Measurements from ENCODE around the gene TJP3.
A peak's percentile ranks its signal among the peaks of the same experiment; 100 is the strongest.

TJP3 gene

GRCh38 chr19:3691372-3691716 lies 16.8 kb upstream of the TJP3 start:
- DNase-seq: no peak

DNA sequence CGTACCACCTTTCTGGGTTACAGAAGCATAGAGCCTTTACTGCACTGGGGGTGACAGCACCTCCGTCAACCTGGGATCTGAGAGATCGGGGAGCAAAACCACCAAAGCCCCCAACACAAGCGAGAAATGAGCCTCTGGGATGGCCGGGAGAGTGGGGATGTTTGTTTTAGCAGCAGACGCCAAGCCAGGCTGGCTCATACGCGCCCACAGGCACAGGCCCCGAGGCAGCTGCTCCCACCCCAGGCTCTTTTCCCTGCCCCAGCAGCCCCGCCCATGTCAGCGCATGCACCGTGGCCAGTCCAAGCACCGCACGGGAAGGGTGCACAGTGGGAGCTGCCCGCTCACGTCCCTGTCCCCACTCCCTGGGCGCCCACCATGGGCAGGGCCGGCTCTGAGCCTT lies 16.5 kb upstream of the TJP3 start:
- DNase-seq: no peak

DNA sequence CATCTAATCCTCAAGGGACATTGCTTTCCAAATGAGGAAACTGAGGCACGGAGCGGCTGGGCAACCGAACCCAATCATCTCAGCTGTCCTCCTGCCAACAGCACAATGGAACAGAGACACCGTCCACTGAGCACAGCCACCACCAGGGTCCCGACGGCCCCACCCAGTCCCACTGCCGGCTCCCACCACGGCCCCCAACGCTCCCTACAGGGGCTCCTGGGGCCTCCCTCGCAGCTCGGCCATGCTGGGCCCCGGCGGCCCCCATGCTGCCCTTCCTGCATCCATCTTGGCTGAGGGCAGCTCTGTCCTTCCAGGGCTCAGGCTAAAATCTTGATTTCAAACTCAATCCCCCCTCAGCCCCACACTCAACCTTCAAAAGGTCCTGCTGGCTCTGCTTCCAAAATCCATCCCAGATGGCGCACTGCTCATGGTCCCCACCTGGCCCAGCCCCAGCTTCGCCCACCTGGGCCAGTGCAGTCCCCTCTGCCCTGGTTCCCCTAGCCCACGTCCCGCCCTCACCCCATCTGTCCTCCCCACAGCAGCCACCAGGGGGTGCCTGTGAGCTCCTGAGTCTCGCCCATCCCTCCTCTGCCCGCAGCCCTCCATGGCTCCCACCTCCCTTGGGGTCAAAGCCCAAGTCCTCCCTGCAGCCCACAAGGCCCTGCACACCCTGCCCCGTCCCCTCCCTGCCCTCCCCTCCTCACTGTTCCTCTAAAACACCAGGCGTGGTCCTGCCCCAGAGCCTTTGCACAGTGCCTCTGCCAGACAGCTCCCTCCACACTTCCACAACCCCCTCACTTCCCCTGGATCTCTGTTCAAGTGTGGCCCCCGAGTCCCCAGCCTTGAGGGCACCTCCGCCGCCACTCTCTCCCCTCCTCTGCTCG lies 15.8 kb upstream of the TJP3 start:
- DNase-seq: peak; percentile 34

DNA sequence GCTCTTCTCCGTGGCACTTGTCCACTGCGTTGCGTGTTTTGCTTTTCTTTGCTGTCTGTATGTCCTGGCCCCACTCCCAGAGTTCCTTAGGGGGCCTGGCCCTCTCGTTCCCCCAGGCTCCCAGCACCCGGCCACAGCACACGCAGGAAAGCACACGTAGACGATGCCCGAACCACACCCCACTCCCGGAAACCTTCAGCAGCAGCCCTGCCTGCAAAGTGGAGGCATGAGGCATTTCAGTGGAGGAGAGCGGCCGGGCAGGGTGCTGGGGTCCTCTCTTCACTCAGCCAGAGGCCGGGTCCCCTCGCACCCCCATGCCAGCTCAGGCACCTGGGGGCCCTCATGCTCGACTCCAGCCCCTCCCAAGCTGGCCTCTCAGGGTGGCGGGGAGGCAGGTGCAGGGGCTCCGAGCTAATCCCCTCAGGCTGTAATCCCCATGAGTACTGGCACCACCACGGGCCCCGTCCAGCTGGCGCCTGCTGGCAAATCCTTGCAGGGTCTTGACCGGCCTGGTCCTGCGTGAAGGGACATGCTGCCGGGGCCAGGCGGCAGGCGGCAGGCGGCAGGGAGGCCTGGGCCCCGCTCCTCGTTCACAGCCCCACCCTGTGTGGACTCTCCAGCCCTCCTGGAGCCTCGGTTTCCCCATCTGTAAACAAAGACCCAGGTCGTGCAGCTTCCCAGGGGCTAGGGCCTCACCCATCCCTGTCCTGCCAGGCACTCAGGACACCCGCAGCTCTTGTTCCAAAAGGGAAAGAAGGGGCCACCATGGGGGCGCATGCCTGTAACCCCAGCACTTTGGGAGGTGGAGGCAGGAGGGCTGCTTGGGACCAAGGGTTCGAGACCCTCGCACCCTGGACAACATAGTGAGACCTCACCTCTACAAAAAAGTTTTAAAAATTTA lies 14.9 kb upstream of the TJP3 start:
- DNase-seq: no peak

- DNase-seq: no peak
These were observed 13.6 kb upstream of the TJP3 start for GRCh38 chr19:3694361-3695123.

GRCh38 chr19:3695124-3695733 lies 13.0 kb upstream of the TJP3 start:
- no peak for DNase-seq

GRCh38 chr19:3695986-3696659 lies 12.1 kb upstream of the TJP3 start:
- no peak for DNase-seq

GRCh38 chr19:3696660-3696995 lies 11.6 kb upstream of the TJP3 start:
- no peak for DNase-seq

GRCh38 chr19:3697094-3697493 lies 11.1 kb upstream of the TJP3 start:
- no peak for DNase-seq

DNA sequence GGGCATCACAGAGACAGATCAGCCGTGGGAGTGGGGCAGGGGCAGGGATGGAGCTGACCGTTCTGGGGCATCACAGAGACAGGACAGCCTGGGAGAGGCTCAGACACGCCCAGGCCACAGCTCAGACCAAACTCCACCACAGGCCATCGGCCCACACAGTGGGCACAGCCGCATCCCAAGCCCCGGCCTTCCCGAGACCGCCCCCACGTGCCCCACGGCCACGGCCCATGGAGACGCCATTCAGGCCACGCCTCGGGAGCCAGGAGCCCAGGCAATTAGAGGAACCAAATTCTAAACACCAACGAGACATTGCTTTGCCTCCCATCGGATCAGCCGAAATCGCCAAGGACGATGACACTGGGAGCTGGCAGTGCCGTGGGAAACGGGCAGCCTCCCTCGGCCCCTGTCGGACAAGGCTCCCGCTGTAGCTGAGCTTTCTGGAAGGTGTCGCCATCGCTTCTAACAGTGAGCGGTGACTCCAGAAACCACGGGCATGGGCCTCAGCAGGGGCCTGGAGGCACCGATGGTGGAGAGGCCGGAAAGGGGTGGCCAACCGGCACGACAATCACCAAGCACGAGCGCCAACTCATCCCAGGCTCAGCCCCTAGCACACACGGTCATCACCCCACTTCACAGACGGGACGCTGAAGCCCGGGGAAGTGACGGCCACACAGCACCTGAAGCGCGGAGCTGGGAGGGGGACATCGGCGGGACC lies 10.4 kb upstream of the TJP3 start:
- DNase-seq: no peak

DNA sequence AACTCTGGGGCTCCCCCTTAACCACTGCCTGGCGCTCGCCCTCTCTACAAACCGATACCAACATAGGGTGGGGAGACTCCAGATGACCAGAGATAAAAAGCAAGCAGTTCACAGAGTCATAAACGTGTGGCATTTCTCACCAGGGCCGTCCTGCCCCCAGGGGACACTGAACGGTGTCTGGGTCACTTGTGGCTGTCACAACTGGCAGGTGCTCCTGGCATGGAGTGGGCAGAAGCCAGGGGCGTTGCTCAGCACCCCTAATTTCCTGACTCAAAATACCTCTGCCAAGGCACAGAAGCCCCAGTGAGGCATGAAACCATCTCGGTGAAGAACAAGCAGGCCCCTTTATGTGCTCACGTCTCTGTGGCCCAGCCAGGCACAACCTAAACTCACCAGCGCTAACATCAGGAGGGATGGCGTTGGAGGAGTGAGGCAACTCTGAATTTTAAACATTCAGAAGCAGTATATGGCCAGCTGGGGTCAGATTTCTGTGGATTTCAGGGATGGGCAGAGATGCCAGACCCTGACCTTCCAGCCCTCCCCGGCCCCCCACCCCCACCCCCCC lies 9.7 kb upstream of the TJP3 start:
- no peak for DNase-seq

DNA sequence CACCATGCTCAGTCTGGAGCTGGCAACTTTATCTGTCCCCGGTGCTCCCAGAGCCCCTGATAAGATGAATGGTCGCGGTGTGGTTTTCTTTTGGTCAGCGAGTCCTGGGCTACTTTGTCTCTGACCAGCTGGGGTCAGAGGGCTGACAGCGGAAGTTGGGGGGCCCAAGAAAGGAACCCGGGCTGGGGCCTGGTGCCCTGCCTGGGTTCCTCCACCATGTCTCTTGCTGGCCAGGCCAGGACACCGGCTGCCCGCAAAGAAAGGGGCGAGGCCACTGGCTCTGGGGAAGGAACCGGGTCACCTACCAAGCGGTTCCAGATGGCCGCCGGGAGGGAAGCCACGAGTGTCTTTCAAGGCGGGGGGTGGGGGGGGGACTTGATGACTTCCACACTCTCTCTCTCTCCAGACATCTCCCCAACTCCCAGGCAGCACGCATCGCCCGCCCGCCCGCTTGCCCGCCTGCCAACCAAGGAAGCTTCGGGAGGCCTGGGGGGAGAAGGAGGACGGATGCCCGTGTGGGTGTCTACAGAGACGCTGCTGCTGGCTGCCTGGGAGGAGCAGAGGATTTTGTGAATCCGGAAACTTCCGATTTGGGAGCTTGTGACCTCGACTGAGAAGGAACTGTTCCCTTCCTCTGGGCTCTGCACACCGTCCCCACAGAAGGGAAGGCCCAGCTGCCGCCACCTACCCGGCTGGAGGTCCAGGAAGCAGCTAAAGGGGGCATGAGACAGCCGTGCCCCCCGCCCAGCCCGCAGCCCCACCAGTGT lies 9.0 kb upstream of the TJP3 start:
- DNase-seq: peak; percentile 19

DNA sequence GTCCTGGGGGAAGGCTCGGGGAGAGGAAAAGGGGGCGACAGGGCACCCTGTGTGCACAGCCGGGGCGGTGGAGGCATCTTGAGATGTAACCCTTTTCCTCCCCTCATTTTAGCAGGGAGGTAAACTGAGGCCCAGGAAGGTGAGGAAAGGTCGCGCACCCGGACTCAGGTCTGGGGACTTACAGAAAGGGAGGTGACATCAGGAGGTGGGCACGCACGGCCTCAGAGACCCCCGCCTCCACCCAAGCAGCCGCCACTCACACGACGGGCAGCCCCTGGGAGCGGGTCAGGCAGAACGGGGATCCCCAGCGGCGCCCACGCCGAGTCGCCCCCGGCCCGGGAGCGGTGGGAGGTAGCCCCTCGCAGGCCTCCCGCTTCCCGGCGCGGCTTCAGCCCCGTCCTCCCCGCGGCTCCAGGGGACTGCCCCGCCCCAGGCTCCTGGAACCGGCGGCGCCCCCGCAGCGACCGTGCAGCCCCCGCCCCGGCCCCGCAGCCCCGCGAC lies 8.4 kb upstream of the TJP3 start:
- DNase-seq: no peak

GRCh38 chr19:3700242-3701032 lies 7.7 kb upstream of the TJP3 start, which contains the start of gene PIP5K1C:
PIP5K1C (minus strand) TSS chr19:3700468; CDS start chr19:3700390, 78 bp downstream.
- DNase-seq: peak; percentile 86

GRCh38 chr19:3701200-3701599 lies 7.0 kb upstream of the TJP3 start:
- no peak for DNase-seq

DNA sequence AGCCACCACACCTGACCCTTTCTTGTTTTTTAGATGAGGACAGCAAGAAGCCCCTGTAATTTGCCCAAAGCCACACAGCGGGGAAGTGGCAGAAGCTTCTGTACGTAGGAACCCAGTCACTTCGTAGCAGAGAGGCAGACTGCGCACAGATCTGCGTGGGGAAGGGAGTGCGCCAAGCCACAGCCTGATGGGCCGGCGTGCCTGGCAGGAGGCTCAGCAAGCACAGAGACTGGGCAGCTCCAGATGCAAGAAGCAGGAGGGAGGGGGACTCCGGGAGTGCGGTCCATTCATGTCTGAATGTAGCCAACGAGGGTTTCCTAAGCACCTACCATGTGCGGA lies 347 bp upstream of the TJP3 start:
- no peak for DNase-seq

DNA sequence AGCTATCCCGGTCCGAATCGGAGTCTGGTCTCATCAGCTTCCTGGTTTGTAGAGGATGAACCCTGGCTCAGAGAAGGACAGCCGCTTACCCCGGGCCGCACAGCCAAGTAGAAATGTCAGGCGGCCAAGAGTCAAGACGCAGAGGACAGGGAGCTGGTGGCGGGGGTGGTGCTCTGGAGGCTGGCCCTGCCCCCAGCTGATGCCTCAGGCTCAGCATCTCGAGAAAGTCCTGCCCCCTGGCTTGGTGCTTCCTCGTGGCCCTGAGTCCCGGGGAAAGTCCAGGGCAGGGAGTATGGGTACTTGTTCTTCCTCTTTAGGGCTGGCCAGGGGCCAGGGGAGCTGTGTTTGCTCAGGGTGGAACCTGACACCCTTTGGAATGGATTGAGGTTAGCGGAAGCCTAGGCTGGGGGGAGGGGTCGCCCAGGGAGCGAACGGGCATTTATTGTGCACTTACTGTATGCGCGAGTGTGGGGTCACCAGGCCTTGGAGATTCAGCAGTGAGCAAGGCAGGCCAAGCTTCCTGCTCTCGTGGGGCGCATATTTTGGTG lies 2.2 kb downstream of the TJP3 start:
- no peak for DNase-seq

GRCh38 chr19:3712663-3713611 lies 4.8 kb downstream of the TJP3 start:
- no peak for DNase-seq

Data from central memory CD4-positive, alpha-beta T cell (primary cell).